Uterus (tissue), 4 donors: ENCODE measurements around the gene DYNLT3. TPM values are rescaled to one million over a fixed set of nuclear protein-coding genes. Genes with fewer than 3 reads are reported as not detected.

Experiments
- DNase-seq, 2 donors: peaks; one replicate each; pipeline ENCODE4 v3.0.0-alpha.2; 2019 to 2020
- H3K27ac ChIP-seq, 2 donors: fragments of 200-600 bp; sonication (generic); 1 replicate in 1 of 2; 2 replicates in 1 of 2; pipeline ENCODE4 v1.5.1; 2016 to 2018
- H3K27me3 ChIP-seq, 2 donors: fragments of 200-600 bp; sonication (generic); one replicate each; pipeline ENCODE4 v1.5.1; 2018 to 2019; ENCODE audit warnings: control low read depth in 1 of 2
- H3K36me3 ChIP-seq, 2 donors: fragments of 200-600 bp; sonication (generic); one replicate each; pipeline ENCODE4 v1.5.1; 2019; ENCODE audit warnings: control low read depth in 1 of 2
- H3K4me1 ChIP-seq, 2 donors: fragments of 200-600 bp; sonication (generic); one replicate each; pipeline ENCODE4 v1.5.1; 2018 to 2019; ENCODE audit warnings: control low read depth in 1 of 2
- H3K4me3 ChIP-seq, 2 donors: fragments of 200-600 bp; sonication (generic); 1 replicate in 1 of 2; 2 replicates in 1 of 2; pipeline ENCODE4 v1.5.1; 2018 to 2019; ENCODE audit warnings: mild to moderate bottlenecking in 1 of 2
- H3K9me3 ChIP-seq, 2 donors: fragments of 200-600 bp; sonication (generic); one replicate each; pipeline ENCODE4 v1.5.1; 2019; ENCODE audit warnings: control low read depth in 1 of 2
- CTCF ChIP-seq, 4 experiments: fragments of 200-600 bp in 2 of 4; fragments of 450-650 bp in 2 of 4; sonication (generic) in 2 of 4; IDR thresholded peaks; one replicate each; pipeline ENCODE4 v1.5.1; 2016 to 2019; ENCODE audit warnings: antibody characterized with exemption in 4 of 4, mild to moderate bottlenecking in 2 of 4, moderate library complexity in 1 of 4
- POLR2A ChIP-seq, 2 donors: fragments of 450-650 bp; IDR thresholded peaks; one replicate each; pipeline ENCODE4 v1.6.1; 2016; ENCODE audit warnings: antibody characterized with exemption in 2 of 2, mild to moderate bottlenecking in 1 of 2, moderate library complexity in 1 of 2
- intact Hi-C: fragments of 100-400 bp; cut with DNase I; formaldehyde crosslinking; loops from one replicate; pipeline ENCODE4 v1.15.1; 2023; ENCODE audit warnings: low total_unique reads
- total RNA-seq, 4 donors: library from RNA; depleted of rRNA in 3 of 4; stranded (reverse); fragments of >200 nt in 3 of 4; gene quantifications; one replicate each; pipeline versions ENCODE4 v1.1.0 to v1.2.4, GENCODE V29; 2014 to 2023
- donor health status: DM: yes; HTN: yes; CAD: no.

Gene DYNLT3
- total RNA-seq, 4 donors from 2014 or later, result 31.3 to 59.7 (median 46.6) TPM

- Histone ChIP-seq H3K9me3 (no peaks in the 10 kb centered on the region), H3K4me3 (no peak overlapping the region), H3K27me3 (no peaks in the 10 kb centered on the region), H3K4me1 (no peaks in the 10 kb centered on the region), H3K27ac (no peak overlapping the region), H3K36me3 (no peaks in the 10 kb centered on the region)
- intact Hi-C loops, result no loop called here
- TF ChIP-seq POLR2A (IDR thresholded peaks at IDR 0.05) (no peak), CTCF (IDR thresholded peaks at IDR 0.05) (no peak)
- DNase-seq, result no peak
Observed at GRCh38 chrX:37862851-37863250, 15.5 kb upstream of the DYNLT3 start.

- Histone ChIP-seq H3K4me3 (no peak overlapping the region), H3K27ac (no peak overlapping the region), H3K9me3 (no peaks in the 10 kb centered on the region), H3K27me3 (no peaks in the 10 kb centered on the region), H3K4me1 (no peaks in the 10 kb centered on the region), H3K36me3 (no peaks in the 10 kb centered on the region)
- TF ChIP-seq CTCF (IDR thresholded peaks at IDR 0.05), result no peak
- no peak for TF ChIP-seq POLR2A (IDR thresholded peaks at IDR 0.05)
- intact Hi-C loops, result no loop called here
- no peak for DNase-seq
Observed at GRCh38 chrX:37860721-37861120, 13.3 kb upstream of the DYNLT3 start.

- no peak for DNase-seq
- Histone ChIP-seq H3K36me3 (no peaks in the 10 kb centered on the region), H3K4me1 (no peaks in the 10 kb centered on the region), H3K27ac (no peak overlapping the region), H3K9me3 (no peaks in the 10 kb centered on the region), H3K27me3 (no peaks in the 10 kb centered on the region), H3K4me3 (no peak overlapping the region)
- intact Hi-C loops, result no loop called here
- TF ChIP-seq POLR2A (IDR thresholded peaks at IDR 0.05) (no peak), CTCF (IDR thresholded peaks at IDR 0.05) (no peak)
Observed at GRCh38 chrX:37854748-37855147, 7.4 kb upstream of the DYNLT3 start.

- H3K27me3 ChIP-seq, result no peaks in the 10 kb centered on the region
- no peak for DNase-seq
- H3K4me3 ChIP-seq, result no peak overlapping the region
- intact Hi-C loops, result no loop called here
- TF ChIP-seq POLR2A (IDR thresholded peaks at IDR 0.05) (no peak), CTCF (IDR thresholded peaks at IDR 0.05) (no peak)
- H3K4me1 ChIP-seq, result no peaks in the 10 kb centered on the region
- H3K9me3 ChIP-seq, result no peaks in the 10 kb centered on the region
- H3K27ac ChIP-seq, result no peak overlapping the region
- no peaks in the 10 kb centered on the region for H3K36me3 ChIP-seq
Observed at GRCh38 chrX:37854148-37854547, 6.8 kb upstream of the DYNLT3 start.

GRCh38 chrX:37847733-37848197, 394 bp upstream of the DYNLT3 start:
- H3K27me3 ChIP-seq, result no peaks in the 10 kb centered on the region
- H3K27ac ChIP-seq, result peak overlapping the region; percentile 84 to 95
- H3K4me1 ChIP-seq, result no peaks in the 10 kb centered on the region
- no peak for DNase-seq
- no peaks in the 10 kb centered on the region for H3K36me3 ChIP-seq
- intact Hi-C loops, result no loop called here
- H3K9me3 ChIP-seq, result no peaks in the 10 kb centered on the region
- TF ChIP-seq CTCF (IDR thresholded peaks at IDR 0.05) (no peak), POLR2A (IDR thresholded peaks at IDR 0.05) (no peak)
- H3K4me3 ChIP-seq, result peak overlapping the region; percentile 71 to 75
